ENCODE measurements around the gene PASK. TPM values are rescaled to one million over a fixed set of nuclear protein-coding genes. Genes with fewer than 3 reads are reported as not detected.

PASK gene
- total and polyA plus RNA-seq, 2 of the 4 experiments (the other 2 are of a cell fraction), result 4.1 TPM

DNA sequence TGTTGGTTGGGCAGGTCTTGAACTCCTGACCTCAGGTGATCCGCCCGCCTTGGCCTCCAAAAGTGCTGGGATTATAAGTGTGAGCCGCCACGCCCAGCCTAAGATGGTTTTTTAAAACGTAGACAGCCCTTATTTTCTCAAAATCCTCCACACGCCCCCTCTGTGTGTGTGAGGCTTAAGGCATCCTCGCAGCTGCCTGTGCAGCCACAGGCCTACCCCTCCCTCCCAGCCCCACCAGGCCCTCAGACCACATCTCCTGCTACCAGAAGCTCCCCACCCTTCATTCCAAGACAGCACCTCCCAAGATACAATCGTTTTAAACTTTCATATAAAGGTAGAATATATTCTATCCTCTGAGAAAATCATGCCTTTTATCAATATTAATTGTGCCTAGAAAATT lies 44.0 kb upstream of the PASK start:
- Histone ChIP-seq H3K79me1 (ENCODE audit: low read depth in 1 of 2, low read length in 2 of 2) (no peaks in the 10 kb centered on the region), H2BK120ac (ENCODE audit: low read depth, low read length) (no peak overlapping the region), H3K4me3 (ENCODE audit: insufficient read depth, low read depth, low read length) (no peak overlapping the region), H3K18ac (ENCODE audit: low read depth, low read length) (no peak overlapping the region), H3K9me1 (ENCODE audit: insufficient read depth, low read length) (no peaks in the 10 kb centered on the region), H3K14ac (replicated peaks; ENCODE audit: low read depth, low read length) (no peak overlapping the region), H3K27ac (ENCODE audit: insufficient read depth, low read length) (no peak overlapping the region), H3K4me2 (ENCODE audit: low read depth, low read length) (no peak overlapping the region), H2AK5ac (ENCODE audit: low read depth, low read length) (no peak overlapping the region), H3K56ac (ENCODE audit: extremely low read depth, insufficient read depth, low read length) (no peak overlapping the region), H4K91ac (ENCODE audit: insufficient read depth, low read depth, low read length) (no peak overlapping the region), H4K5ac (ENCODE audit: low read depth, low read length) (no peak overlapping the region), H2BK20ac (ENCODE audit: low read depth, low read length) (no peak overlapping the region), H4K8ac (ENCODE audit: low read depth in 2 of 2, low read length in 2 of 2) (no peak overlapping the region), H2BK5ac (ENCODE audit: low read depth, low read length, poor library complexity, severe bottlenecking) (no peak overlapping the region), H2AFZ (replicated peaks; ENCODE audit: low read length, poor library complexity) (no peak overlapping the region), H2AK9ac (replicated peaks; ENCODE audit: low read depth, low read length, poor library complexity) (no peak overlapping the region), H3K4me1 (ENCODE audit: control insufficient read depth, insufficient read depth, low read length) (no peaks in the 10 kb centered on the region), H3K9me3 (ENCODE audit: control insufficient read depth, insufficient read depth, low read length) (no peaks in the 10 kb centered on the region), H3K4ac (ENCODE audit: low read depth, low read length) (no peak overlapping the region), H2BK15ac (ENCODE audit: low read depth, low read length) (no peak overlapping the region), H3K36me3 (ENCODE audit: control insufficient read depth, insufficient read depth, low read length) (no peaks in the 10 kb centered on the region), H3K27me3 (ENCODE audit: control insufficient read depth, insufficient read depth, low read length) (peaks cover 20% of the 10 kb centered on the region), H3K23ac (ENCODE audit: low read depth, low read length) (no peak overlapping the region), H4K20me1 (ENCODE audit: insufficient read depth, low read length) (no peaks in the 10 kb centered on the region; the same call in 1 of the 2 replicates), H3K9ac (ENCODE audit: low read depth, low read length) (no peak overlapping the region)
- ChIA-PET CTCF (no interaction called here), POLR2A (ENCODE audit: unreplicated experiment) (no interaction called here)
- ATAC-seq (ENCODE audit: low read depth), result no peak
- in situ Hi-C loops (cut with MboI; ENCODE audit: low sequenced_read_pairs), result no loop called here
- BruUV-seq (replicated peaks), result no TSS peak
- dilution Hi-C loops (cut with HindIII; ENCODE audit: low sequenced_read_pairs, unreplicated experiment), result no loop called here
- WGBS, 2 experiments (ENCODE audit: extremely low coverage in 2 of 2, insufficient read length in 1 of 2), result 100% methylated on average over 1 of the region's 8 CpGs; no CpG with 5 or more reads in 1 of the 2 experiments
- TF ChIP-seq SMC3 (IDR thresholded peaks at IDR 0.05; ENCODE audit: low read depth, low read length), result no peak
- TF ChIP-seq POLR2A (IDR thresholded peaks at IDR 0.05; ENCODE audit: low read depth, low read length), result no peak
- no peak for TF ChIP-seq CEBPB (IDR thresholded peaks at IDR 0.05; ENCODE audit: low read depth, low read length)
- no peak for TF ChIP-seq FOS (IDR thresholded peaks at IDR 0.05; ENCODE audit: low read depth, low read length)
- no peak for TF ChIP-seq MXI1 (IDR thresholded peaks at IDR 0.05; ENCODE audit: borderline replicate concordance, low read depth, low read length)
- no peak for TF ChIP-seq CHD1 (IDR thresholded peaks at IDR 0.05; ENCODE audit: low read depth, low read length)
- TF ChIP-seq NFE2L2 (IDR thresholded peaks at IDR 0.05; ENCODE audit: low read depth, low read length), result no peak
- no peak for TF ChIP-seq RAD21 (IDR thresholded peaks at IDR 0.05; ENCODE audit: low read length)
- TF ChIP-seq BHLHE40 (IDR thresholded peaks at IDR 0.05; ENCODE audit: low read depth, low read length), result no peak
- TF ChIP-seq MAZ (IDR thresholded peaks at IDR 0.05; ENCODE audit: borderline replicate concordance, low read depth, low read length), result no peak
- TF ChIP-seq, protein P1, sequence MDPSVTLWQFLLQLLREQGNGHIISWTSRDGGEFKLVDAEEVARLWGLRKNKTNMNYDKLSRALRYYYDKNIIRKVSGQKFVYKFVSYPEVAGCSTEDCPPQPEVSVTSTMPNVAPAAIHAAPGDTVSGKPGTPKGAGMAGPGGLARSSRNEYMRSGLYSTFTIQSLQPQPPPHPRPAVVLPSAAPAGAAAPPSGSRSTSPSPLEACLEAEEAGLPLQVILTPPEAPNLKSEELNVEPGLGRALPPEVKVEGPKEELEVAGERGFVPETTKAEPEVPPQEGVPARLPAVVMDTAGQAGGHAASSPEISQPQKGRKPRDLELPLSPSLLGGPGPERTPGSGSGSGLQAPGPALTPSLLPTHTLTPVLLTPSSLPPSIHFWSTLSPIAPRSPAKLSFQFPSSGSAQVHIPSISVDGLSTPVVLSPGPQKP (IDR thresholded peaks at IDR 0.05; ENCODE audit: borderline replicate concordance, low read depth, low read length), result no peak
- TF ChIP-seq, protein P2, sequence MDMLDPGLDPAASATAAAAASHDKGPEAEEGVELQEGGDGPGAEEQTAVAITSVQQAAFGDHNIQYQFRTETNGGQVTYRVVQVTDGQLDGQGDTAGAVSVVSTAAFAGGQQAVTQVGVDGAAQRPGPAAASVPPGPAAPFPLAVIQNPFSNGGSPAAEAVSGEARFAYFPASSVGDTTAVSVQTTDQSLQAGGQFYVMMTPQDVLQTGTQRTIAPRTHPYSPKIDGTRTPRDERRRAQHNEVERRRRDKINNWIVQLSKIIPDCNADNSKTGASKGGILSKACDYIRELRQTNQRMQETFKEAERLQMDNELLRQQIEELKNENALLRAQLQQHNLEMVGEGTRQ (IDR thresholded peaks at IDR 0.05; ENCODE audit: low read depth, low read length), result no peak
- TF ChIP-seq MAFK (IDR thresholded peaks at IDR 0.05; ENCODE audit: low read depth, low read length), result no peak
- DNase-seq, result no peak
- intact Hi-C loops (cut with micrococcal nuclease), result no loop called here

All from IMR-90 (cell line).